GOT3 (cell line): Measurements from ENCODE around the gene LILRB2.
"Not testable (repeated sequence)": the region's sequence is repeated elsewhere in the genome, so short reads cannot be mapped to it uniquely, and the experiment has no call there.

Experiments
- DNase-seq: peaks from one replicate; lab custom pipeline; 2025; ENCODE audit warnings: mixed read lengths; lab: John Stamatoyannopoulos, UW

The LILRB2 gene

DNA sequence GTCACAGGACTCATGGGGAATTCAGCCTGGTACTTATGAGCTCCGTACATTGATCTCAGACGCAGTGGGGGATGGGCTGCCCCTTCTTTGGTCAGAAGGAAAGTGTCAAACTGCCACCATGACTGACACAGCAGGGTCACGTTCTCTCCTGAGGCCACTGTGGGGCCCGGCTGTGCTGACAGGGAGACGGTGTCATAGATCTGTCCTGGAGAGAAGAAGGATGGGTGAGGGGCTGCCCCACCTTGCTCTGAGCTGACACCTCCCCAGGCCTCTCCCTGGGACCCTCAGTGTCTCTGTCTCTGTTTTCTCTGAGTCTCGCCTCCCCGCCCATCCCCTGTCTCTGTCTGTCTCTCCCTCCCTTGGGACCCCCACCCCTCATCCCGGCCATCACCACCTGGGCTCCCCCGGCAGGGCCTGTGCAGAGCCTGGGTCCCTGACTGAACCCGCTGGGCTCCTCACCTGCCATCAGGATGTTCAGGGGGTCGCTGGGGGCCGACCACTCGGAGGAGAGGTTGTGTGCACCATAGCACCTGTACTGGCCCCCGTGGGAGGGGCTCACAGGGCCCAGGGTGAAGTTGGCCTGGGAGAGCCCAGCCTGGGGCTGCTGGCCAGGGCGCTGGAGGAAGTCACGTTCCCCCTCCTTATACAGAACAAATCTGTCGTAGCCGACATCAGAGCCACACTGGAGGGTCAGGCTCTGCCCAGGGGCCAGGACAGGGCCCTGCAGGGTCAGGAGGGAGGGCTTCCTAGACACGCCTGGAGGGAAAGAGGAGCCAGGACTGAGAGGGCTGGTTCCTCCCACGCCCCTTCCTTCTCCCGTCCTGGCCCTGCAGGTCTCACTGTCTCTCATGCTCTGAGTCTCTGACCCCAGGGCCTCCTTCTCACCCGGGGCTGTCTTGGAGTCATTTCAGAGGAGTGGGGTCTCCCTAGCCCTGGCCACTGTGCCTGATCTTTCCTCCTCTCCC, 40.3 kb downstream of the LILRB2 start:
- DNase-seq, result not testable (repeated sequence)

DNA sequence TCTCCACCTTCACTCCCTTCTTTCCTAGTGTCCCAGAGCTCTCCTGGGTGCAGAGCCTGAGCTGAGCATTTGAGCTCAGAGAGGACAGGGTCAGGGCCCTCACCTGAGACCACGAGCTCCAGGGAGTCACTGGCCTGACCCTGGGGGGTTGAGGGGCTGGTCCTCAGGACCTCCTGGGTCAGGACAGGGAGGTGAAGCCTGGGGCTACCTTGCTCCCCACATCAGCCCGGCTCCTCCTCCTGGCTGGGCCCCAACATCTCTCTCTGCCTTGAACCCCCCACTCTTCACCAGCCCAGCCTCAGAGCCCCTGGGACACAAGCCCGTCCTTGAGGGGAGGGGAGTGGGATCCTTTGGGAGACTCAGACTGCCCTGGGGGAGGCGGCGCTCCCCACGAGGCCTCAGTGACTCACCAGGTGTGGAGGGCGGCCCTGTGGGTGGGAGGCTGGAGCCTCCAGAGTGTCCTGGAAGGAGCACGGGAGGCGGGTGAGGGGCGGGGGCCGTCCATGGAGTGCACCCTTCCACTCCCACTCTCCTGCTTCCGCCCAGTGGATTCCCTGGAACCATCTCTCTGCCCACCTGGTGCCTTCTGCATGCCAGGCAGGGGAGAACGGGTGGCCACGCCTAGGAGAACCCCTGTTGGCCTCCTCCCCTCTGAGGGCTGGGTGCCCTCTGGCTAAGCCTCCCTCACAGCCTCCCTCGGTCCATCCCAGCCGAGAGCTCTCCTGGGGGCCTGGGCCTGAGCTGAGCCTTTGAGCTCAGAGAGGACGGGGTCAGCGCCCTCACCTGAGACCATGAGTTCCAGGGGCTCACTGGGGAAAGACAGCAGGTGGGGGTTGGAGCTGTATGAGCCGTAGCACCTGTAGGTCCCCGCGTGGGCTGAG, 41.2 kb downstream of the LILRB2 start:
- not testable (repeated sequence) for DNase-seq

DNA sequence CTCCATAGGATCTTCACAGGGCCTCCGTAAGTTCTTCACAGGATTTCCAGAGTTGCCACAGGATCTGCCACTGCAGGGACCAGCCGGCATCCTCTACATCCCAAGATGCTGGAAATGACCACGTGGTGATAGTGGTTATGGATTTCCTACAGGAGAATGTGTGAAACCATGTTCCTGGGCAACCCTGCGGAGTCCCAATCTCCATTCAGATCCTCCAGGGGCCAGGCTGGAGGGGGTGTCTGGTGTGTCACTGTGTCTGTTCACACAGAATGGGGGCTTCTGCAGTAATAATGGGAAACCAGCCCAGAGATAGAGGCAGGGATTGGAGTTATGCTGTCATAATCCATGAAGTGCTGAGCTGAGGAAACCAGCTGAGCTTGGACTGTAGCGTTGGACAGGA, 47.0 kb downstream of the LILRB2 start:
- no peak for DNase-seq

DNA sequence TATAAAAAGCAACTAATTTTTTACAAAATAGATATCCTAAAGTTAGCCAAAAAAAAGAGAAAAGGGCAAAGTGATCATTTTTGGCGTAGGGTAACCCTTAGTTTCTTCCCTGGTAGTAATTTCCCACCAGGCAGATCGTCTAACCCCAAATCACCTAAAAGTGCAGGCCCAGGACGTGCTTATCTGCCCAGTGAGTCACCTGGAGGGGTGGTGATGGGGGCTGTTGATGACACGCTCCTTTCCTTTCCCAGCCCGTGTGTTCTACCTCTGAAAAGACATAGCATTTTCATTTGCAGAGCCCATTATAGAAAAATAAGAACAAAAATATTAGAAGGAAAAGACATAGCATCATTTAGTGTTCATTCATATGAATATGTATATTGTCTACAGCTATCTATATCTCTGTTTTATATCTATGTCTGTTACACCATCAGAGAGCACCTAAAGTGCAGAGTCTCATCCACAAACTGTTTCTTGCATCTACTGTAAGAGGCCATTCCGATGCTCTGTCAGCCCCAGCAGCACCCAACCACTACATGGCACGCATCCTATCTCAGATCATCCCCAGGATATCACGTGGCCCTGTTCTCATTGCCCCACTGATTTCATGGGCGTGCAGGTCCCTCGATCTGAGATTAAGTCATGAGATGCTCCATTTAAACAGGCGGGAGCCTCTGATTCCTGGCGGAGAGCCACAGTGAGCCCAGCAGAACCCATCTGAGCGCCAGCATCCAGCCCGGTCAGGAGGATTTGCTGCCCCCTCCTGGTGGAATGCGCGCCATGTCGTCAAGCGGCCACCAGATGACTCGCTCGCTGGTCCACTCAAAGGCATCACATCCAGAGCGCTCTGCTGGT, 49.6 kb downstream of the LILRB2 start:
- DNase-seq, result peak; percentile 50

DNA sequence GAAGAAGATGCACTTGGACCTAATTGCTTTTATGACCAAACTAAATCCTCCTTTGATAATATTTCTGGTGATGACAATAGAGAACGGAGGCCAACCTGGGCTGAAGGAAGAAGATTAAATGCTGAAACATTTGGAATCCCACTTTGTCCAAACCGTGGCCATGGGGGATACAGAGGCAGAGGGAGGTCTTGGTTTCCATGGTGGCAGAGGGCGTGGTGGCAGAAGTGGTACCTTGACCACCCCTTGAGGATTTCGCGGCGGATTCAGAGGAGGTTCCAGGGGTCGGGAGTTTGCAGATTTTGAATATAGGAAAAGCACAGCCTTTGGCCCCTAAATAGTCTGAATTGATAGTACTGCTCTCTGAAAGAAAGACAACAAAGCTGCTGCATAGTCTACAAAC, 50.9 kb downstream of the LILRB2 start:
- DNase-seq, result no peak

DNA sequence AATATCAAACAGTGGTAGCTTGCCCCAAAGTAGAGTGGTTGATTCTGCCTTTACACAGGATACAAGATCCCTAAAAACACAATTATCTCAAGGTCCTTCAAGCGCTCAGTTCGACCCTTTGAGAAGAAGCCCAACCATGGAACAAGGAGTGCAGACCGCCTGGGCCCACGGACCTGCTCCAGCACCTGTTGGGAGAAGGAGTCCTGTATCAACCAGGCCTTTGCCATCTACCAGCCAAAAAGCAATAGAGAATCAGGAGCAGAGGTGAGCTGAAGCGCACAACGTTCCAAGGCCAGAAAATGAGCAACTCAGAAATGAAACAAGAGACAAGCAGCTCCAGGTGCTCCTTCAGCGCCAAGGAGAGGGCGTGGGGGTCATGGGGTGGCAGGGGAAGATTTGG, 51.8 kb downstream of the LILRB2 start:
- no peak for DNase-seq

DNA sequence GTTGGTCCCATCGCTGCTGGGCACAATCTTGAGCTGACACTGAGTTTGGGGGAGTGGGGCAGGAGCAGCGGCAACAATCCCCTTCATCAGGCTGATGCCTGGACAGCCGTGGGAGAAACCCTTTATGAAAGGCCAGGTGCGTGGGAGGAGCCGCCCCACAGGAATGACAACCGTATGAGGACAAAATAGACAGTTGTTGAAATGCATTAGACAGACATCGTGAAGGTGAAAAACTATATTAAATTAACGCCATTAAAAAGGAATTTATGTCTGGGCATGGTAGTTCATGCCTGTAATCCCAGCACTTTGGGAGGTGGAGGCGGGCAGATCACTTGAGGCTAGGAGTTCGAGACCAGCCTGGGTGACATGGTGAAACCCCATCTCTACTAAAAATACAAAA, 56.3 kb downstream of the LILRB2 start:
- DNase-seq, result not testable (repeated sequence)

DNA sequence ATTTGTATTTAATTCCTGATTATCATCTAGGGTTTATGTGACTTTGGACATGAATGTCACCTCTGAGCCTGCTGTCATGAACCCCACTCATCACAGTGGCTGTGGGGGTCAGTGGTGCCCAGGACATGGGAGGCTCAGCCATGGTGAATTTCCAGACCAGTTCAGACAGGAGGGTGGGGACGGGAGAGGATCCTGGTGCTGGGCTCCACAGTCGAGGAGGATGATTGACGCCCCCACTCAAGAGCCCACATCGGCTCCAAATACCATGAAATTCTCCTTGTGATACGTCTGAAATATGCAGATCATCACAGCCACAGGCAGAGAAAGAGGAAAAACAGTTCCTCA, 57.0 kb downstream of the LILRB2 start:
- DNase-seq, result not testable (repeated sequence)
